Bone marrow (tissue), 2 donors: Measurements from ENCODE around the gene ANKRD6.

ENCODE experiments used
- DNase-seq, 2 donors: peaks; one replicate each; lab custom pipeline; 2025; lab: John Stamatoyannopoulos, UW

ANKRD6 gene

GRCh38 chr6:89657445-89658158 is 224.7 kb downstream of the ANKRD6 start:
- DNase-seq, result no peak

- no peak for DNase-seq
These were observed 228.0 kb downstream of the ANKRD6 start for GRCh38 chr6:89660981-89661380.

- no peak for DNase-seq
These were observed 228.6 kb downstream of the ANKRD6 start for GRCh38 chr6:89661559-89661958.

GRCh38 chr6:89662659-89663223 is 229.8 kb downstream of the ANKRD6 start:
- no peak for DNase-seq

- no peak for DNase-seq
These were observed 235.1 kb downstream of the ANKRD6 start for GRCh38 chr6:89667872-89668556.

DNA sequence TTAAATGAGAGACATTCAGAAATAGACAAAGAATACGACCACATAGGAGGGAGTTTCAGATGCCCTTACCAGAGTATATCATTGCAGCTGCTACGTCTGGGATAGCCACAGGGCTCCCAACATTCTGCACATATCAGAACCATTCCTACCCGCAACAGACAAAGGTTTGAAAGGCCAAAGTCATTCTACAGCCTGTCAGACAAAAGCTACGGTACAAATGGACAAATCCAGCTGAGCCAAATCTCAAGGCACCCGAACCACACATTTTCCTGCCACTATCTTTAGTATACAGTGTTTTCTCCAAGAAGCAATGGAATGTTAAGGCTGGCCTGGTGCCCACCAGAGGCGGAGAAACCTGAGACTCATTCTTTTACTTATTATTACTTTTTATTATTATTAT is 236.1 kb downstream of the ANKRD6 start:
- DNase-seq, result no peak

GRCh38 chr6:89670935-89671565 is 238.1 kb downstream of the ANKRD6 start:
- DNase-seq, result no peak

- DNase-seq, result no peak
These were observed 243.2 kb downstream of the ANKRD6 start for GRCh38 chr6:89675949-89676748.

DNA sequence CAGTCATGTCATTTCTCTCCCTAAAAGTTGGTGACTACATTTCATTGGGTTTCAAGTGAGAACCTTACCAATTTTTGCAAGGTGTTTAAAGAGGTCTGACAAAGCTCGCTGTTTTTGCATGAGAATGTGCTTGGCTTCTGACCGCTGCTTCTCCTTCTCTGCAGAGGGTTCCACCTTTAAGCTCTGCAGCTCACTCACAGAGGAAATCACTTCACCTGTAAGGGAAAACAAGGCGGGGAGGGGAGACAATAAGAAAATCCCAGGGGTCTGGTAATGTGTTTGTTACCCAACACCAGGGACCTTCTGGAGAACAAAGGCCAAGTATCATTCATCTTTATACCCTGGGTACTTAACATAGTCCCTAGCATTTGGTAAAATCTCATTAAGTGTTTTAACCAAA is 245.6 kb downstream of the ANKRD6 start:
- no peak for DNase-seq

- no peak for DNase-seq
These were observed 246.5 kb downstream of the ANKRD6 start for GRCh38 chr6:89679215-89680120.

- no peak for DNase-seq
These were observed 247.2 kb downstream of the ANKRD6 start for GRCh38 chr6:89680150-89680549.

- no peak for DNase-seq
These were observed 247.6 kb downstream of the ANKRD6 start for GRCh38 chr6:89680551-89680950.

DNA sequence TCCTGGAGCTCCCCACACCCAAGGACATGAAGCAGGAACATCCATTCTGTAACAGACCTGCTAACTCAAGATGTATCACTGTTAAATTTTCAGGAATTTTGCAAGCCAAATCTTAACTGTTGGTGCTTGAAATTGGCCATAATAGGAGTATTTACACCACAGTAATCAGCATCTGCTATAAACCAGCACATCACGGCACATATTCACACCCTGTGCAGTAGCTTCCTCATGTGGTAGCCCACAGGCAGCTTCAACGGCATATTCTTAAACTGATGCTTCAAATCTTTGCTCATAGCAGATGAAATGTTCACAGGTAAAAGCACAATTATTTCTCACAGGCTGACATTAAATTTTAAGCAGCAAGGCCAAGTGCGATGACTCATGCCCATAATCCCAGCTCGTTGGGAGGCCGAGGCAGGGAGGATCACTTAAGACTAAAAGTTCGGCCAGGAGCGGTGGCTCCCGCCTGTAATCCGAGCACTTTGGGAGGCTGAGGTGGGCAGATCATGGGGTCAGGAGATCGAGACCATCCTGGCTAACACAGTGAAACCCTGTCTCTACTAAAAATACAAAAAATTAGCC is 249.1 kb downstream of the ANKRD6 start:
- DNase-seq, result no peak

GRCh38 chr6:89682991-89683390 is 250.0 kb downstream of the ANKRD6 start:
- DNase-seq, result no peak
